Measurements from ENCODE around the gene ITGA1. TPM values are rescaled to one million over a fixed set of nuclear protein-coding genes. Genes with fewer than 3 reads are reported as not detected.

The ITGA1 gene
- total and polyA plus RNA-seq, 2 of the 13 experiments (the other 11 are each of a cell fraction or from before 2014, with no cell fraction given) = 23.1 to 28.6 TPM

DNA sequence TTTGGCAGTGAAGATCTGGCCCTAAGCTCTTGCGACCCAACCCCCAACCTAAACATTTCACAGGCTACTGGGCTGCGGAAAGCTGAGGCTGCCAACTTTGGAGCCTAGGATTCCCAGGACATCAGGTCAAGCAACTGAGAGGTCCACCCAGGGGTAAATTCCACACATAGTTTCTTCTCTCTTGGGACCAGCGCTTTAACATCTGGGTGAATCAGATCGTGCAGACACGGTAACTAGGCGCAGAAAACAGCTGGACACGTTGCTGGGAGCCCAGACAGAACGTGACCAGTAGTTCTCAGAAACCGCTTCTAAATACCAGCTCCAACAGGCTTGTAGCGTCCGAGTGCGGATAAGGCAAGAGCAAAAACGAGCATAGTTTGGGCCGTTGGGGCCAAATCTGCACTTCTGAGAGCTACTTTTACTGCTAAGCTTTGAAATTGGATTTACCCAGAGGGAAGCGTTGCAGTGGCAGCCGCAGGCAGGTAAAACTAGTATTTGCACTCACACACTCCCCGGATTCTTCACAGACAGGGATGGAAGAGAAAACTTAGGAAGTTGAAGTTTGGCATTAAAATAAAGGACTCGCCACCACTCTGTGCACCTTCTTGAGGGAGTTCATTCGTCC lies 11.8 kb downstream of the ITGA1 start (continued):
- TF ChIP-seq, protein P1, sequence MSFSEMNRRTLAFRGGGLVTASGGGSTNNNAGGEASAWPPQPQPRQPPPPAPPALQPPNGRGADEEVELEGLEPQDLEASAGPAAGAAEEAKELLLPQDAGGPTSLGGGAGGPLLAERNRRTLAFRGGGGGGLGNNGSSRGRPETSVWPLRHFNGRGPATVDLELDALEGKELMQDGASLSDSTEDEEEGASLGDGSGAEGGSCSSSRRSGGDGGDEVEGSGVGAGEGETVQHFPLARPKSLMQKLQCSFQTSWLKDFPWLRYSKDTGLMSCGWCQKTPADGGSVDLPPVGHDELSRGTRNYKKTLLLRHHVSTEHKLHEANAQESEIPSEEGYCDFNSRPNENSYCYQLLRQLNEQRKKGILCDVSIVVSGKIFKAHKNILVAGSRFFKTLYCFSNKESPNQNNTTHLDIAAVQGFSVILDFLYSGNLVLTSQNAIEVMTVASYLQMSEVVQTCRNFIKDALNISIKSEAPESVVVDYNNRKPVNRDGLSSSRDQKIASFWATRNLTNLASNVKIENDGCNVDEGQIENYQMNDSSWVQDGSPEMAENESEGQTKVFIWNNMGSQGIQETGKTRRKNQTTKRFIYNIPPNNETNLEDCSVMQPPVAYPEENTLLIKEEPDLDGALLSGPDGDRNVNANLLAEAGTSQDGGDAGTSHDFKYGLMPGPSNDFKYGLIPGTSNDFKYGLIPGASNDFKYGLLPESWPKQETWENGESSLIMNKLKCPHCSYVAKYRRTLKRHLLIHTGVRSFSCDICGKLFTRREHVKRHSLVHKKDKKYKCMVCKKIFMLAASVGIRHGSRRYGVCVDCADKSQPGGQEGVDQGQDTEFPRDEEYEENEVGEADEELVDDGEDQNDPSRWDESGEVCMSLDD (CRISPR knock-in tag; IDR thresholded peaks at IDR 0.05; ENCODE audit: borderline replicate concordance) = no peak
- TF ChIP-seq EP300 (IDR thresholded peaks at IDR 0.05; ENCODE audit: low read depth in 2 of 2, low read length in 2 of 2) = no peak
- TF ChIP-seq EP300 (CRISPR knock-in tag; IDR thresholded peaks at IDR 0.05; ENCODE audit: borderline replicate concordance) = peak; percentile 15; the same call in 1 of the 2 replicates
- TF ChIP-seq ZC3H13 (CRISPR knock-in tag; IDR thresholded peaks at IDR 0.05) = peak; percentile 63; the same call in 1 of the 2 replicates
- TF ChIP-seq PHF20 (CRISPR knock-in tag; IDR thresholded peaks at IDR 0.05) = no peak
- TF ChIP-seq ZNF136 (CRISPR knock-in tag; IDR thresholded peaks at IDR 0.05; ENCODE audit: low read depth) = 0 out of 2 replicates have a peak, but pooled peaks have one; percentile 34
- TF ChIP-seq, protein P2, sequence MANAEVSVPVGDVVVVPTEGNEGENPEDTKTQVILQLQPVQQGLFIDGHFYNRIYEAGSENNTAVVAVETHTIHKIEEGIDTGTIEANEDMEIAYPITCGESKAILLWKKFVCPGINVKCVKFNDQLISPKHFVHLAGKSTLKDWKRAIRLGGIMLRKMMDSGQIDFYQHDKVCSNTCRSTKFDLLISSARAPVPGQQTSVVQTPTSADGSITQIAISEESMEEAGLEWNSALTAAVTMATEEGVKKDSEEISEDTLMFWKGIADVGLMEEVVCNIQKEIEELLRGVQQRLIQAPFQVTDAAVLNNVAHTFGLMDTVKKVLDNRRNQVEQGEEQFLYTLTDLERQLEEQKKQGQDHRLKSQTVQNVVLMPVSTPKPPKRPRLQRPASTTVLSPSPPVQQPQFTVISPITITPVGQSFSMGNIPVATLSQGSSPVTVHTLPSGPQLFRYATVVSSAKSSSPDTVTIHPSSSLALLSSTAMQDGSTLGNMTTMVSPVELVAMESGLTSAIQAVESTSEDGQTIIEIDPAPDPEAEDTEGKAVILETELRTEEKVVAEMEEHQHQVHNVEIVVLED (CRISPR knock-in tag; IDR thresholded peaks at IDR 0.05; ENCODE audit: borderline replicate concordance) = no peak
- TF ChIP-seq, protein P3, sequence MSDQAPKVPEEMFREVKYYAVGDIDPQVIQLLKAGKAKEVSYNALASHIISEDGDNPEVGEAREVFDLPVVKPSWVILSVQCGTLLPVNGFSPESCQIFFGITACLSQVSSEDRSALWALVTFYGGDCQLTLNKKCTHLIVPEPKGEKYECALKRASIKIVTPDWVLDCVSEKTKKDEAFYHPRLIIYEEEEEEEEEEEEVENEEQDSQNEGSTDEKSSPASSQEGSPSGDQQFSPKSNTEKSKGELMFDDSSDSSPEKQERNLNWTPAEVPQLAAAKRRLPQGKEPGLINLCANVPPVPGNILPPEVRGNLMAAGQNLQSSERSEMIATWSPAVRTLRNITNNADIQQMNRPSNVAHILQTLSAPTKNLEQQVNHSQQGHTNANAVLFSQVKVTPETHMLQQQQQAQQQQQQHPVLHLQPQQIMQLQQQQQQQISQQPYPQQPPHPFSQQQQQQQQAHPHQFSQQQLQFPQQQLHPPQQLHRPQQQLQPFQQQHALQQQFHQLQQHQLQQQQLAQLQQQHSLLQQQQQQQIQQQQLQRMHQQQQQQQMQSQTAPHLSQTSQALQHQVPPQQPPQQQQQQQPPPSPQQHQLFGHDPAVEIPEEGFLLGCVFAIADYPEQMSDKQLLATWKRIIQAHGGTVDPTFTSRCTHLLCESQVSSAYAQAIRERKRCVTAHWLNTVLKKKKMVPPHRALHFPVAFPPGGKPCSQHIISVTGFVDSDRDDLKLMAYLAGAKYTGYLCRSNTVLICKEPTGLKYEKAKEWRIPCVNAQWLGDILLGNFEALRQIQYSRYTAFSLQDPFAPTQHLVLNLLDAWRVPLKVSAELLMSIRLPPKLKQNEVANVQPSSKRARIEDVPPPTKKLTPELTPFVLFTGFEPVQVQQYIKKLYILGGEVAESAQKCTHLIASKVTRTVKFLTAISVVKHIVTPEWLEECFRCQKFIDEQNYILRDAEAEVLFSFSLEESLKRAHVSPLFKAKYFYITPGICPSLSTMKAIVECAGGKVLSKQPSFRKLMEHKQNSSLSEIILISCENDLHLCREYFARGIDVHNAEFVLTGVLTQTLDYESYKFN (CRISPR knock-in tag; conservative IDR thresholded peaks at IDR 0.05) = peak; percentile 11; the same call in 1 of the 2 replicates
- TF ChIP-seq PAWR (CRISPR knock-in tag; IDR thresholded peaks at IDR 0.05; ENCODE audit: borderline replicate concordance) = 0 out of 2 replicates have a peak, but pooled peaks have one; percentile 83
- no peak for TF ChIP-seq ZSCAN31 (CRISPR knock-in tag; IDR thresholded peaks at IDR 0.05; ENCODE audit: low read depth)
- TF ChIP-seq GLI4 (CRISPR knock-in tag; IDR thresholded peaks at IDR 0.05; ENCODE audit: borderline replicate concordance) = no peak
- TF ChIP-seq NFATC3 (CRISPR knock-in tag; IDR thresholded peaks at IDR 0.05) = 0 out of 2 replicates have a peak, but pooled peaks have one; percentile 48
- TF ChIP-seq ZNF235 (CRISPR knock-in tag; IDR thresholded peaks at IDR 0.05; ENCODE audit: borderline replicate concordance) = no peak
- peak; percentile 10; the same call in 1 of the 2 replicates for TF ChIP-seq ZNF350 (CRISPR knock-in tag; IDR thresholded peaks at IDR 0.05; ENCODE audit: borderline replicate concordance, low read depth)
- TF ChIP-seq, protein P4, sequence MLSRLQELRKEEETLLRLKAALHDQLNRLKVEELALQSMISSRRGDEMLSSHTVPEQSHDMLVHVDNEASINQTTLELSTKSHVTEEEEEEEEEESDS (CRISPR knock-in tag; IDR thresholded peaks at IDR 0.05; ENCODE audit: borderline replicate concordance) = no peak
- peak; percentile 19; the same call in 1 of the 2 replicates for TF ChIP-seq REPIN1 (CRISPR knock-in tag; IDR thresholded peaks at IDR 0.05; ENCODE audit: borderline replicate concordance, low read depth)
- TF ChIP-seq TEAD3 (CRISPR knock-in tag; optimal IDR thresholded peaks at IDR 0.05; ENCODE audit: borderline replicate concordance) = peak; percentile 91
- TF ChIP-seq SNAPC2 (CRISPR knock-in tag; IDR thresholded peaks at IDR 0.05) = peak; percentile 66; the same call in 1 of the 2 replicates
- TF ChIP-seq ESRRA (CRISPR knock-in tag; IDR thresholded peaks at IDR 0.05; ENCODE audit: low read depth) = 0 out of 2 replicates have a peak, but pooled peaks have one; percentile 10
- TF ChIP-seq KLF16 (CRISPR knock-in tag; IDR thresholded peaks at IDR 0.05) = peak in 1 of 2 experiments; percentile 11; a peak in 1 of 4 replicates

Measured in HepG2 (cell line).